ENCODE data around the gene DGKG.
A peak's percentile ranks its signal among the peaks of the same experiment; 100 is the strongest.

Gene DGKG

GRCh38 chr3:186361762-186362536 is at the start of gene DGKG:
Gene DGKG, minus strand, starts transcription at chr3:186362234. Its CDS starts 41,775 bp downstream, at chr3:186320459.
- DNase-seq: peak in 1 of 2 experiments; percentile 50

- DNase-seq: no peak
These were observed 49.1 kb upstream of the DGKG start for GRCh38 chr3:186411089-186411488.

GRCh38 chr3:186406669-186407635 is 44.9 kb upstream of the DGKG start:
- DNase-seq: peak; percentile 62 to 81

- no peak for DNase-seq
These were observed 39.5 kb upstream of the DGKG start for GRCh38 chr3:186401556-186401955.

GRCh38 chr3:186400662-186401061 is 38.6 kb upstream of the DGKG start:
- no peak for DNase-seq

- DNase-seq: no peak
These were observed 38.0 kb upstream of the DGKG start for GRCh38 chr3:186400026-186400425.

- no peak for DNase-seq
These were observed 32.7 kb upstream of the DGKG start for GRCh38 chr3:186394566-186395217.

GRCh38 chr3:186386883-186387560 is 25.0 kb upstream of the DGKG start:
- no peak for DNase-seq

GRCh38 chr3:186385856-186386602 is 24.0 kb upstream of the DGKG start:
- DNase-seq: no peak

GRCh38 chr3:186383026-186383993 is 21.3 kb upstream of the DGKG start:
- DNase-seq: no peak

- DNase-seq: no peak
These were observed 20.3 kb upstream of the DGKG start for GRCh38 chr3:186382217-186382885.

- no peak for DNase-seq
These were observed 19.6 kb upstream of the DGKG start for GRCh38 chr3:186381424-186382216.

- no peak for DNase-seq
These were observed 18.8 kb upstream of the DGKG start for GRCh38 chr3:186380622-186381380.

- DNase-seq: no peak
These were observed 13.4 kb upstream of the DGKG start for GRCh38 chr3:186375443-186375842.

GRCh38 chr3:186374376-186374775 is 12.3 kb upstream of the DGKG start:
- DNase-seq: no peak

GRCh38 chr3:186369217-186369616 is 7.2 kb upstream of the DGKG start:
- no peak for DNase-seq

GRCh38 chr3:186368717-186369116 is 6.7 kb upstream of the DGKG start:
- no peak for DNase-seq

- no peak for DNase-seq
These were observed 6.1 kb upstream of the DGKG start for GRCh38 chr3:186368176-186368575.
